DMS79 (cell line): ENCODE results near the gene ATP1A3.
"Not testable (repeated sequence)": the region's sequence is repeated elsewhere in the genome, so short reads cannot be mapped to it uniquely, and the experiment has no call there.

ENCODE experiments used
- DNase-seq: peaks from one replicate; lab custom pipeline; 2025; lab: John Stamatoyannopoulos, UW

ATP1A3 gene

GRCh38 chr19:41945135-41945766 is 48.8 kb downstream of the ATP1A3 start:
- no peak for DNase-seq

- DNase-seq = no peak
Observed at GRCh38 chr19:41944336-41944735, 49.7 kb downstream of the ATP1A3 start.

- DNase-seq = no peak
Observed at GRCh38 chr19:41941410-41942202, 52.4 kb downstream of the ATP1A3 start.

- DNase-seq = no peak
Observed at GRCh38 chr19:41940731-41941409, 53.2 kb downstream of the ATP1A3 start.

GRCh38 chr19:41939861-41940730 is 53.9 kb downstream of the ATP1A3 start:
- peak; percentile 44 for DNase-seq

GRCh38 chr19:41939209-41939608 is 54.8 kb downstream of the ATP1A3 start:
- not testable (repeated sequence) for DNase-seq

- no peak for DNase-seq
Observed at GRCh38 chr19:41937525-41938468, 56.2 kb downstream of the ATP1A3 start.

GRCh38 chr19:41936961-41937360 is 57.1 kb downstream of the ATP1A3 start:
- no peak for DNase-seq

- DNase-seq = no peak
Observed at GRCh38 chr19:41936416-41936850, 57.6 kb downstream of the ATP1A3 start.

- no peak for DNase-seq
Observed at GRCh38 chr19:41935760-41936415, 58.1 kb downstream of the ATP1A3 start.

- DNase-seq = peak; percentile 34
Observed at GRCh38 chr19:41934849-41935374, 59.1 kb downstream of the ATP1A3 start.

GRCh38 chr19:41933693-41934426 is 60.2 kb downstream of the ATP1A3 start:
- no peak for DNase-seq

GRCh38 chr19:41932720-41933332 is 61.2 kb downstream of the ATP1A3 start:
- DNase-seq = no peak

- no peak for DNase-seq
Observed at GRCh38 chr19:41932259-41932719, 61.7 kb downstream of the ATP1A3 start.

GRCh38 chr19:41930926-41931592 is 63.0 kb downstream of the ATP1A3 start:
- DNase-seq = no peak

GRCh38 chr19:41930322-41930722 is 63.7 kb downstream of the ATP1A3 start:
- DNase-seq = no peak

GRCh38 chr19:41929536-41930071 is 64.4 kb downstream of the ATP1A3 start:
- no peak for DNase-seq
